Stimulated activated CD4-positive, alpha-beta T cell treated with anti-CD3 and anti-CD28 coated beads, Interleukin-12 subunit alpha, Interleukin-12 subunit beta, amount 100 ng/mL, for 4 hours (primary cell): Measurements from ENCODE around the gene RAD51B.

Experiments used
- DNase-seq: peaks from one replicate; pipeline ENCODE4 v3.0.0-alpha.2; 2020

RAD51B gene

DNA sequence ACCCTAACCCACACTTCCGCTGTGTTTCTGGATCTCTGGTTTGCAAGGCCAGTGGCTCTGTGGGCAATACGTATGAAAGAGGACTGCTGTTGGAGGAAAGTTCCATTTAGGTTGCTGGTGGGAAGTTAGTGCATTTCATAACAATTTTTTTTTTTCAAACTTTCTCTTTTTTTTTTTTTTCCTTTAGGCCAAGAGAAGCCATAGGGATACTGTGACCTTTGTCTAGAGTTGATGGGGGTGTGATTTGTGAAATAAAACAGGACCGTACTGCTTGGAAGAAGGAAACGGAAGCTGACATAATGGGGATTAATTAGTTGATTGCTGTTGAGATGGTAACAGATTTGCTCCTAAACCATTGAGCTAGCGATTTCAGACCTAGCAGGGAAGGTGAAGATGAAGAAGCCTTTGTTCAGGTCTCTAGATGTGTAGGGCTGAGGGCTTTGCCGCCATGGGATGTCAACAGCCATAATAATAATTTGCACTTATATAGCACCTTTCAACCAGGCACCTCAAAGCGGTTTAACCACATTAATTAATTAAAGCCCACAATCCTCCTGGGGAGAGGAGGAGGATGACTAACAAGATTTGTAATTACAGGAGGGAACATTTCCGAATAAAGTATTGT is 658.0 kb downstream of the RAD51B start:
- no peak for DNase-seq

DNA sequence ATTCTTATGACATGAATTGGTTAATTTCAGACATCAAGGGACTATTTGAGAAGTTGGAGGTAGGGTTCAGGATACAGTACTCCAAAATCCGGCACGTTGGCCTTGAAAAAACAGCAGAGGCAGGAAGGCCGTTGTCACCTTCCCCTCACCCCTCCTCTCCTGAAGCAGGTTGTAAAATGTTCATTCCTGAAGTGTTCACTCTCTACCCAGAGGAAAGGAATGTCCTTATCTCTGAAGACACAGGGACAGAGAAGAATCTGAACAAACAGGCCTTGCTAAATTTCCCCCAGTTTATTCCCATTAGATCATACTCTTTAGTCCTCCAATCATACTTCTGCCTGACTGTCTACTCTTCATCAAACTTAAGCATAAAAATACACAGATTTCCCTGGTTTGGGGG is 659.7 kb downstream of the RAD51B start:
- no peak for DNase-seq

DNA sequence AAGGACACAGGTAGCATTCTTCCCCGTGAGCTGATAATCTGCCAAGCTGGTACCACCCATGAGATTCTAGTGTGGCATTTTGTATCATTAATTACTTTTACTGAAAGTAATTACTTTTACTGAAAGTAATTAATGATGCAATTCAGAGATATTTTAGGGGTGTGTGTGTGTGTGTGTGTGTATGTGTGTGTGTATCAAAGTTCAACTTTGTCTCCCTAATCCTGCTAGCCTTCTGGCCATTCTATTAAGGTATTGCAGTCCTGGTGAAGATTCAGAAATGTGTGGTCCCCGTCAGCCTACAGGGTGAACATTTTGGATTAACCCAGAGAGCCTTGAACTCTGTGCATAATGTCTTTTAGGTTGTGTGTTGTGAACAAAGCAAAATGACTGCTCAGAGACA is 662.4 kb downstream of the RAD51B start:
- no peak for DNase-seq

DNA sequence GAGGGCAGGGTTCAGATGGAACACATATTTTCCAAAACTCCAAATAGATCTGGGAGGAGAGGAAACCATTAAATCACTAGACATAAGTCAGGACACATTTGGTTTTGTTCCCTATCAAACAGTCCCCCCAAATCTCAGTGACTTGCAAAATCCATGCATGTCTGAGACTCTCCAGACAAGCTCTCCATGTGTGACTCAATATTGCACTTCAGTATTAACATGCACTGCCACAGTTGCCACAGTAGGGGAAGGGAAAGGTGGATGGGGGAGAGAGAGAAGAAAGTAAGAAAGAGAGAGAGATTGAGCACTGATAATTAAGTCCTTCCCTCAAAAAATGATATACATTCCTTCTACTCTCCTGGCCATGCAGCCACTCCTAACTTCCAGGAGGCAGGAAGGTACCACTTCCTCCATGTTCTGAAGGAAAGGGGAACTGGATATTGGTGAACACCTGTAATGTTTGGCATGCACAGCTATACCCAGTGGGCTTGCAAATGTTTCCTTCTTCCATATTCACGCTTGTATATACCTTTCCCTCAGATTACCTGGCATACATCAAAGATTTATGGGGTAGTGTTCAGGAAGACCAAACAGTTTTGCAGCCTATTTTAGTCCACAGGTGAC is 663.3 kb downstream of the RAD51B start:
- DNase-seq: no peak

DNA sequence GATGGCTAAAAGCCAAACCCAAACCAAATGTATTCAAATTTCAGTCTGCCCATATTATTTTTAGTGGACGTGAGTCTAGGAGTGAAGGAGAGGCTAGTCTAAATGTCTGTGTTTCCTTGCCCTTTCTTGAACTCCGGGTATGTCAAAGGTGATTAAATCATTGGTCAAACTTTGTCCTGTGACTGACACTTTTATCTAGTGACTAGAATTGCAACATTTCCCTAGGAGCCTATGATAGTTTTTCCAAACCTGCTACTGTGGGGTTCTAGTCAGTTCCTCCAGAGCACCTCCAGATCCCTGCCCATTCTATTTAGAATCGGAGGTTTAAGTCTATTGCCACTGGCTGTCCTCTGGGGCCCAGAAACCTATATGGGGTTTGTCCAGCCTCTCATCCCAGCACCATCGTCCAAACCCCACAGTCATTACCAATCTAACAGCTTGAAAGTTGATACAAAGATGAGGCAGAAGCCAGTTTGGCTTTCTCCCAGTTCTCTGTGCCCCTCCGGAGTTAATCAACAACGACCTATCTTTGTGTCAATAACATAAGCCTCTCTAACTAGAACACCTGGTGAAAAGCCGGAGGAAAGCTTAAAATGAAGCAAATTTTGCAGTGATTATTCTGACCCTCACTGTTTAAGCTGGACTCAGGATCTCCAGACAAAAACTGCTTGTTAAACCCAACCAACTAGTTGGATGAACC is 666.6 kb downstream of the RAD51B start:
- DNase-seq: no peak

DNA sequence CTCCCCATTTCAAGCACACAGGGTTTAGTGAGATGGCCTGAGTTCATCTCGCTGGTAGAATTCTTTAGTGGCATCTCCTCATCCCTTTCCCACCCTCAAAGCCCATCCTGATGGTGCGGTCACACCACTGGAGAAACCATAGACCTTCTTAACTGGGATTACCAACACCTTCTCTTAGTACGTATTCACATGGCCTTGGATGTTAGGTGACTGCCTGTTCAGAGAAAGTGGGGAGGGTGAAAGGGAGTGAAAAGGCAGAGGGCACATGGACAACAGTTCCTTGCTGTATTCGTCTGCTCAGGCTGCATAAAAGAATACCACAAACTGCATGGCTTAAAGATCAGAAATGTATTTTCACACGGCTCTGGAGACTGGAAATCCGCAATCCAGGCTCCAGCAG is 667.2 kb downstream of the RAD51B start:
- DNase-seq: no peak

DNA sequence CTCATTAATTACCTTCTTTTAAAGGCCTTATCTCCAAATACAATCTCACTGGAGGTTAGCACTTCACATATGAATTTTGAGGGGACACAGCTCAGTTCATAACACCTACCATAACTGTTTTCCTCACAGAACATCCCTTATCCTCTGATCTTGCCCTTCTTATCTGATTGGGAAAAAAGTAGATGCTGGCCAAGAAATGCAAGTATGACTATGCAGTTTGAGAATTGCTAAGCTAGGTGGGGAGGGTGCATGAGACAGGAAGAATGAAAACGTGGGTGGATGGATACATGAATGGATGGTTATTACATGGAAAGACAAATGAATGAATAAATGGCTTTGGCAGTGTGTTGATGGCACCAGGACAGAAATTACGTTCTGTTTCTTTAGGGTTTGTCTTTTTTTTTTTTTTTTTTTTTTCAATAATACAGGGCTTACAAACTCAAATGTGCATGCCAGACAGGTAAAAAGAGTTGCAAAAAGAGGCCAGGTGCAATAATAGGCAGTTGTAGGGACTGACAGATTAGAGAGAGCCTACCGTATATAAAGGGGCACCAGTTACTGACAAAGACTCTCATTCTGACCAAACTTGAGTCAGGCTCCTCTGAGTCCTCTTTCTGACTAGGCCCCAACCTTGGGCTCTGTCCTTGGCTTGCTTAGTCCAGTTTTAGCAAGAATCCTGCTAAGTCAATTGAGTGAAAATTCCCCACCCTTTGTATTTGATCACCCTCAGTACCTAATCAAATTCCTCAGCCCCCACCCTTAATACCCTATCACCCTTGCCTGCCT is 668.4 kb downstream of the RAD51B start:
- DNase-seq: no peak

DNA sequence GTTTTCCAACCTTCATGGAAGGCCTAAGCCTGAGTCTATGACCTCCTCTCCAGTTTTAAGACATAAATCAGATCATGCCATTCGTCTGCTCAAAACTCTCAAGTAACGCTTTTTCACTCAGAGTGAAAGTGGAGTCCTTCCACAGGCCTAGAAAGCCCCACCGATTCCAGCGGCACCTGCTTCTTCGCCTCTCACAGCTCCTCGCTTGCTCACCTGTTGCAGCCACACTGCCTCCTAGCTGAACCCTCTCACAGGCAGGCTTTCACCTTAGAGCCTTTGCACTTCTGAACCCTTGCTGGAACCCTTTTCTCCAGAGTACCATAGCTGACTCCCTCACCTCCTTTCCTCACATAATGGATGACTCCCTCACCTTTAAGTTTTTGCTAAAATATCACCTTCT is 672.2 kb downstream of the RAD51B start:
- no peak for DNase-seq

DNA sequence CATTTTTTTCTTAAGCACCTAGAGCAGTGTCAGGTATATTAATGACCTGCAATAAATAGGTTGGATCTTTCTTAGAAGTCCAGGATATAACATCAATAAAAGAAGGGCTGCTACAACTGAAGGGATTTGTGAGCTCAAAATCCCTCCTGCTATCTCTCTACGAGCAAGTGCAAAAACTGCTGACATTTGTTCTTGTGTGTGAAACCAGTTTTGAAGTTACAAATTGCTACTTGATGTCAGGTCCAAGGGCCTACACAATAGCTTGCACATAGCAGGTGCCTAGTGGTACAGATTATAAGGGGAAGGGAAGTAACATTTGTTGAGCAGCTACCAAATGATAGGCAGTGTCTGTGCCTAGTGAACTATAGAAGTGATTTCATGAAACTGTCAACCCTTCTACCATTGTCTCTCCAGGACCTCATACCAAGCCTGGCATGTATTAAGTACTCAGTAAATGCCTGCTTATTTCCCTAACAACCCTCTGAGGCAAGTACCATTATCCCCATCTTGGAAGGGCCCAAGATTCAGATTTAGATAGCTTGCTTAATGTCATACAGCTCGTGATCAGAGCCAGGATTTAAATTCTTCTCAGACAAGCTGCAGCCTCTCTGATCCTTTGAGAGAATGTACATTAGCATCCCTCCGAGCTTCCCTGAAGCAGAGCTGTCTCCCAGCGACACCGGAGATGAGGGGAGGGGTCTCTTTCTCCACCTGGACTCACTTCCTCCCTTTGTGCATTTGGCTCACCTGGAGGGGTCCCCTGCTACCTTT is 673.0 kb downstream of the RAD51B start:
- DNase-seq: no peak

DNA sequence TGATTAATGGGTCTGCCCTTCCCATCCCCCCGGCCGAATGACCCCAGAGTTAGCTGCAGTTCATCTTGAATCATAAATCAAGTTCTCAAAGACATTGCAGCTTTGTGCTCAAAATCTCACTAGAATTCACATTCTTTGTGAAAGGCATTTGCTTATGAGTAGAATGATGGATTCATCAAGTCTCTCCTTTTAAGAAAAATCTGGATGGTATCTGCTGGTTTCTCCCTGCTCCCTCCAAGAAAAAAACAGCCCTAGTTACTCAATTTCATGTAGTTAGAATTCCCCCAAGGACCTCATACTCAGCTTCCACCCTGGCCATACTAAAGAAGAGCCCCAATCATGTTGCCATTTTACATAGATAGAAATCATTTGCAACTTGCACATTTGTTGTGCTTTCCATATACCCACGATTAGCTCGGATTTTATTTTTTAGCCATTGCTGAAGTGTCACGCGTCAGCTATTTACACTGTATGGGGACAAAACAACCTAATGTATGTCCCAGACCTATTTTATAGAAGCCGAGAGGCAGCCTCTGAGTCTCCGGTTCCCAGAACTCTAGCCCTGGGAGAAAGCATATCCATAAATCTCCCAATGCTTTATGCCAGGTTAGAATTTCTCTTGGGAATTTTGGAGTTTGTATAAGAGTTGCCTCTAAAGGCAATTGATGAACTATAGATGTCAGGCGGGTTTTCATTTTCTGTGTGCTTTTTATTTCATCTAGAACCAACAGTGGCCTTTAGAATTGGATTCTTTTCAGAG is 673.8 kb downstream of the RAD51B start:
- no peak for DNase-seq

DNA sequence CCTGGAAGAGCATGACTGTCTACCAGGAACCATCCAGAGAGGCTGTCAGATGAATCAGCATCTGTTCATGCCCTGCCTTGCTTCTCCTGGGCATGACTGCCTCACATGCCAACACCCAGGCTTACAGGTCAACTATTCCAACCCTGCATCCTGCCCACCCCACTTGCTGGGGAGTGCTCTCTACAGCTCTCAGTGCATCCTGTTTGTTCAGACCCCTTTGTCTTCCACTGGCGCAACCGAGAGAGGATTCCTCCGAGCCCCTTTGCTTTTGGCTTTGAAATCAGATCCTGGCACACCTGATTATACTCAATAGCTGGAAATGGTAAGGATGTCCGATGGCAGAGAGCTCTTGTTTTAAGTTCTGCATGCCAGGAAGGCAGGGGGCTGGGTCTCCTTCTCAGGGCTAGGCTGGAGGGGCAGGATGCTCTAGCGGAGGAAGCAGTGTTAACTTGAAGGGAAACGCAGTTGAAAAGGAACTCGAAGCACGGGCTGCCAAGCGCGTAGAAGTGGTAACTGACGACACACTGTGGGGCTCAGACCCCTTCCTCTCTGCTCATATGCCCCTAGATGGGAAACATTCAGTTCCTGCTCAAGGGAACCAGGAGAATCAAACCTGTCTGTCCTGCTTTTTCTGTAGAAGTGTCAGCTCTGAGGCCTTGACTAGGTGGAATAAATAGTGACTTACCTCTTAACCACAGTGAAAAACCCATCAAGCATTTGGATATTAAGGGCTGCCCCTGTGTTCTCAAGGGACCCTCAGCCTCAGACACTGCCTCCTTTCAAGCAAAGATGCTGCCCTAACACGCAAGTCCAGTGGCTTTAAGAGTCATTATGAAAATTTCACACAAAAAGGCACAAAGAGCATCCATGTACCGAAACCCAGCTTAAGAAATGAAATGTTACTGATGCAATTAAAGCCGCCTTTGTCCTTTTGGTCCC is 675.8 kb downstream of the RAD51B start:
- no peak for DNase-seq

DNA sequence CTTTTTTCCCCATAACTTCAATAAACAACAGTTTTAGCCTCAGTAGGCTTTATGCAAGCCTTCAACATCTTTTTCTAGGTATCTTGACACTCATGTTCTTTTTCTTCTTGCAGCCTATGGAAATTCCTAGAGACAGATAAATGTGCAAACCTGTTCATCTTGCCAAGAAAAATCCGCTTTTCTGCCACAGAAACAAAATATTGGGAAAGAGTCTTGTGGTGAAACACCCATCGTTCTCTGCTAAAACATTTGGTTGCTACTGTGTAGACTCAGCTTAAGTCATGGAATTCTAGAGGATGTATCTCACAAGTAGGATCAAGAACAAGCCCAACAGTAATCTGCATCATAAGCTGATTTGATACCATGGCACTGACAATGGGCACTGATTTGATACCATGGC is 677.4 kb downstream of the RAD51B start:
- no peak for DNase-seq

DNA sequence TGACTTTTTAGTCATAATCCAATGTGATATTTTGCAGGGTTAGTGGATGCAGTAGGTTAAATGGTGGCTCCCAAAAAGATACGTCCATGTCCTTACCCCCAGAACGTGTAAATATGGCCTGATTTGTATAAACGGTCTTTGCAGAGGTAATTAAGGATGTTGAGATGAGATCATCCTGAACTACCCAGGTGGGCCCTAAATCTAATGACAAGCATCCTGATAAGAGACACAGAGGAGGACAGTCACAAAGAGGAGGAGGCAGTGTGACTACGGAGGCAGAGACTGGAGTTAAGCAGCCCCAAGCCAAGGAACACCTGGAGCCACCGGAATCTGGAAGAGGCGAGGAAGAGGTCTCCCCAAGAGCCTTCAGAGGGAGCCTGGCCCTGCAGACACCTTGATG is 679.9 kb downstream of the RAD51B start:
- no peak for DNase-seq

DNA sequence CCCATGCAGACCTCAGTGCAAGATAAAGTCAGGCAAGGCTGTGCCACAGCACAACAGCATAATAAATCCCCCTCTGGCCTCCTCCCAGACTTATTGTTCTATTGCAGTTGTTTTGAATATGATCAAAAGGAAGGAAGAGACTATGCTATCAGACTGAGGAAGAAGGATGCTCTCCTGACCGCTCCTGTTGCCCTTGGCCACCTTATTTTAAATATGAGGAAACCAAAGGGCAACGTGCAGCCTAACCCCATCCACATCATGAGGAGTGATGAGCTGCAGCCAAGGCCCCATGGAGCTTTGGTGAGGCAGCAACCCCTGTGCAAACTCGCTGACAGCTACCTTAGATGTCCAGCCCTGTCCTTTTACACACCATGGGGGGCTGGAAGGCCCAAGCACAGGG is 681.6 kb downstream of the RAD51B start:
- no peak for DNase-seq

DNA sequence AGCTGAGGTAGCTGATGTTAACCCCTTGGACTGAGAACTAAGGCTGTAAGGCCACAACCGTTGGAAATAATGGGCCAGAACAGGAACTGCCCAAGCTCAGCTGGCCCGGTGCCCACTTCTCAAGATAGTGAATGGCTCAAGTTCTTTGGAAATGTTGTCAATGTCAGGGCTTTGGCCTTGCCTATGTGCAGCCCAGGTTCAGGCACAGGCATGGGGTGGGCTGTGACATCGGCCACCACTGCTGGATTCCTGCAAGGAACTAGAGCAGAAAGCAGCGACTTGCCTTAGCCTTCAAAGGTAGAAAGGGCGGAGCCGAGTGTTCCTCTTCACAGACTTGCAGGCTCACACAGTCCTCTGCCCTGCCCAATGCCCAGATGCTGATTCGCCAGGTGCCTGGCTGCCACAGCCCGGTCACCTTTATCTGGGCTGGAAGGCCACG is 682.1 kb downstream of the RAD51B start:
- DNase-seq: no peak

DNA sequence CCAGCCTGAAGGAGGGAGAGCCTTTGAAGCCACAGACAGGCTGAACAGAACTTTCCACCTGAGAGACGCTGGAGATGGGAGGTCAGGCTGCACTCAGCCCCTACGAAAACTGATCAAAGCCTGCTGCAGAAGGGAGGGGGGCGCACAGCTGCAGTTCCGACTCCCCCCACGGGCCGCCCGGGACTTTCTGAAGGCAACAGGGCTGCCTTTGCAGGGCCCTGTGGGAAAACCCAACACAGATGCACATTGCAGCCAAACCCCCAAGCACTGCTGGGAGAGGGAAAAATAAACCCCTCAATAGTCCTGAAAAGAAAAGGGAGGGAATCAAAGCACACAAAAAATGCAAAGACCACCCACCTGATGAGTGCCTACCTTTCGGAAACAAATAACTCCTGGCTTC is 682.7 kb downstream of the RAD51B start:
- DNase-seq: no peak

DNA sequence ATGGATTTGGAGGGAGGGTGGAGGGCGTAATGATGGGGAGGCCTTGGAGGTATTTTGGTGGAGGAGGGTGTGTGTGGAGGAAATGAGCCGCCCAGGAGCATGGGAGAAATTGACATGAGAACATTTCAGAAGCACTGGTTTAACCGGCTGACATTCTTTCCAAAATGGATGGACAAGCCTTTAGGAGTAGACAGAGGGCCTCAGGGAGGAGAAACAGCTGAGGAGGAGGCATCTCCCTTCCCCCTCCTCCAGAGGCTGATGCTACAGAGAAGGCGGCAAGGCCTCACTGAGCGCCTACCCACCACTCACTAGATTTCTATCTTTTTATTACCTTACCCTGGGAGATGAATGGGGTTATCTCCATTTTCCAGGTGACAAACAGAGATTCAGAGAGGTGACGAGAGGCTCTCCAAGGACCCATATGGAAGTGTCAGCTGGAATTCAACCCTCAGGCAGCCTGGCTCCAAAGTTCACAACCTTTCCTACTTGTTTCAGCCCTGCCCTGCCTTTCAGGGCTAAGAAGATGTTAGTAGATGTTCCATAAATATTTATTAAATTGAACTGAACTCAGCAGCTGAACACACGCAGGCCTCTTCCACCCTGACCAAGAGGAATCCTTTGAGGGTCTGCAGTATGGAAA is 683.7 kb downstream of the RAD51B start:
- DNase-seq: no peak

DNA sequence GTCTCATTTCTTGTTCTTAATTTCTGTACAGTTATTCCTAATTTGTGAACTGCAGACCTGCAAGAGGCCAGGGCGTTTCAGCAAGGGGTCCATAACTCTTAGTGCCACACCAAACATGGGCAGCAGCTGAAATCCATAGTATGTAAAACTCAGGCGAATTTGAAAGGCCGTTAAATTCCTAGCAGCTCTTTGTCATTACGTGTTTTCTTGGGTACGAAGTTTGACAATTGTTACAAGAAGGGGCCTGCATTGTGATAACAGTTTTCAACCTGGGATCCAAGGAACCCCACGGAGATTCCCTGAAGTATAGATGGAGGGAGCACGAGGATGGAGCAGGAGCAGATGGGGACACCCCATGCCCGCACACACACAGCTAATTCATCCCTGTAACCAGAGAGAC is 685.3 kb downstream of the RAD51B start:
- no peak for DNase-seq

DNA sequence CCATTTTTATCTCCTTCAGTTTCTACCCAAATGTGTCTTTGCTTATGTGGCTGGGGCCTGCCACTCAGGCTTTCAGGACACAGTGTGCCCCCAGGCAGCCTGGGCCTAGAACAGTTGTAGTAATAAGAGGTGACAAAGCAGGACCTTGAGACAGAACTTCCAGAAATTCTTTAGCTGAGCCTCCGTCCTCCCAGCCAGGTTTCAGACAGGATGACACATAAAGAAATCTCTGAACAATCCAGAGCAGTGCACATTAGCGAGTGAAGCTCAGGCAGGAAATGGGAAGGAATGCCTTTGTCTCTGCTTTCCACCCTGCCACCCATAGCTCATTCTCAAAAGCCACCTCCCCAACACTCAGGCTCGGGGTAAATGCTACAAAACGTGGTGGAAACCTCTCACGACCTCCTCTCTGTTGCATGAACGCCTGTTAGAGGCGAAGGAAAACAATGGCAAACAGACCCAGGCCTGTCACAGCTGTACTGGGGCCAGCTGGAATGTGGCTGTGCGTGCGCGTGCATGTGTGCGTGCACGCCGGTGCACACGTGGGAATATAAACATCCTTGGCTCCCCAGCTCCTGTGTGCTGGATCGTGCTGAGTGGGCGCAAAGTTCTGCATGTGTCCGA is 686.6 kb downstream of the RAD51B start:
- no peak for DNase-seq
